ENCODE measurements around the gene CGB5.
A peak's percentile ranks its signal among the peaks of the same experiment; 100 is the strongest.
"Not testable (repeated sequence)": the region's sequence is repeated elsewhere in the genome, so short reads cannot be mapped to it uniquely, and the experiment has no call there.

Gene CGB5

DNA sequence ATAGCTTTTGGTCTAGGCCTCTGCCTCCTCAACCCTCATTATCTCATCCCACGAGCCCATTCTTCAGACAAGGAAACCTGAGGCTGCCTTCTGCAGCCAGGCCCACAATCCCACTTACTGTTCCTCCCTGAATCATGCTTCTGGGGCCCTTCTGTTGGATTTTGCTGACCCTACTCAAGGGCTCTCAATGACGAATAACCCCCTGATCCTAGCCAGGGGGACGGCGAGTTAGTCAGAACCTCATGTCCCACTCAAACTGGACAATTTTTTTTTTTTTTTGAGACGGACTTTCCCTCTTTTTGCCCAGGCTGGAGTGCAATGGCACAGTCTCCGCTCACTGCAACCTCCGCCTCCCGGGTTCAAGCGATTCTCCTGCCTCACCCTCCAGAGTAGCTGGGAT is 21.5 kb upstream of the CGB5 start:
- no peak for DNase-seq

DNA sequence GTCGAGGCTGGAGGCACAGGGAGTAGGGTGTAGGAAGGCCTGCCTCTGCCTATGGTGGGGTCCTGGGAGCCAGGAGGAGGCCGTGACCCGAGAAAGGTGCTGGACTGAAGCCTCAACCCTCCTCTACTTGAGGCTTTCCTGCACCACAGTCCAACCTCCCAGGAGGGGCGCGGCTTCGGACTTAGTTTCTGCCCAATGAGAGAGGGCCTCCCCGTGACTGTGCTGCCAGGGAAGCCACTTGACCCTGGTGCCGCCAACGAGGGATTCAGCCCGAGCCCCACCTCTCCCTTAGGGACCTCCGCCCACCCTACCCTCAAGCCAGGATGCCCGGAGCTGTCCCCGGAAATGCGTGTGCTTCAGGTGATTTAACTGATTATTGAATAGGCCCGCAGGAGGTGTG is 19.4 kb upstream of the CGB5 start, which contains the start of gene CGB3:
CGB3 (minus strand) TSS at position 101 of the 400 bp plus-strand sequence. CDS start 362 bp downstream, outside the sequence.
- not testable (repeated sequence) for DNase-seq

DNA sequence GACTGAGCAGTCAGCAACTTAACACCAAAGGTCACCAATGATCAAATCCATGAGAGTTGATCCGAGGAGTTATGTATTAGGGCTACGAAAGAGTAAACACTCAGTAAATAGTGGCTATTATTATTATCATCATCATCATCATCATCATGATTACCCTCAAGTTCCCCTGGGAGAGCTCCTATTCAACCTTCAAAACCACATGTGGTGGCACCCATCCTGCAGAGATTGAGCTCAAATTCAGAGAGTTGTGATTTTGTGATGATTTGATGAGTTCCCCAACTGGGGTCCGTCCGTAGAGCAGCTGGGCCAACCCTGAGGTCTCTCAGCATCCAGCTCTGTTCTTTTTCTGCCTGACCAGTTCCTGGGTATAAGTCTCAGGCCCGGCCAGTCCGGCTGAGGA is 18.6 kb upstream of the CGB5 start:
- not testable (repeated sequence) for DNase-seq

DNA sequence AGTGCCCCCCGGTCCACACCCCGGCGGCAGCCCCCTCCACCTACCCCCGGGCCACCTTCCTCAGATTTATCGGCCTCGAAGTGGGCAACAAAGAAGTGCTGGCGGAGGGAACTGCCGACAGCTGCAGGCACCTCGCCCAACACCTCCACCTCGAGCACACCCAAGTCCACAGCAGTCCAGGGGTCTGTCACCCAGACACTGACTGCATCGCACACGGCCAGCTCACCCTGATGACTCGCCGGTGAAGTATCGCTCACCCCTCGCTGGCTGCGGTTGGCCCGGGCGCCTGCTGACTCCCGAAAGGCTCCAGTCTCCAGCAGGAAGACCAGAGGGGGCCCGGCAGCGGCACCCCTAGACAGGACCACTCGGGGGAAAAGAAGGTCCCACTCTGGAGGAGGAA is 18.0 kb upstream of the CGB5 start:
- not testable (repeated sequence) for DNase-seq

DNA sequence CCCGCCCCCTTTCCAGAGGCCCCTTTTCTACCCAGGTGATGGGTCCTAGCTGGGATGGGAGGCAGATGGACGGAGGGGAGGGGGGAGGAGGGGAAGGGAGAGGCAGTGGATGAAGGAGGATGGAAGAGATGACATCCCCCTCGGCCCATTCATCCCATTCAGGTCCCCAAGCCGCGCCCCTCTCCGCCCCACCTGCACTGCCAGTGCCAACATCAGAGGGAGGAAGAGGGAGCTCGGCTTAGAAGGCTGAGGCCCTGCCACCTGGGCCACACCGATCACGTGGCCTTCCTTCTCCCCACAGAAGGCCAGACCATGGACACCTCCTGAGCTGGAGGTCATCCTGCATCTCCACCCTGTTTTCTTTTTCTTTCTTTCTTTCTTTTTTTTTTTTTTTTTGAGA is 15.0 kb upstream of the CGB5 start:
- not testable (repeated sequence) for DNase-seq

DNA sequence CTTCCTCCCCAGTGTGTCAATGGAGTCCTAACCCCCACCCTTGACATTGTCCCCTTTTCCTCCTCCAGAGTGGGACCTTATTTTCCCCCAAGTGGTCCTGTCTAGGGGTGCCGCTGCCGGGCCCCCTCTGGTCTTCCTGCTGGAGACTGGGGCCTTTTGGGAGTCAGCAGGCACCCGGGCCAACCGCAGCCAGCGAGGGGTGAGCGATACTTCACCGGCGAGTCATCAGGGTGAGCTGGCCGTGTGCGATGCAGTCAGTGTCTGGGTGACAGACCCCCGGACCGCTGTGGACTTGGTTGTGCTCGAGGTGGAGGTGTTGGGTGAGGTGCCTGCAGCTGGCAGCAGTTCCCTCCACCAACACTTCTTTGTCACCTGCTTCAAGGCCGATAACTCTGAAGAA is 13.9 kb upstream of the CGB5 start:
- not testable (repeated sequence) for DNase-seq

DNA sequence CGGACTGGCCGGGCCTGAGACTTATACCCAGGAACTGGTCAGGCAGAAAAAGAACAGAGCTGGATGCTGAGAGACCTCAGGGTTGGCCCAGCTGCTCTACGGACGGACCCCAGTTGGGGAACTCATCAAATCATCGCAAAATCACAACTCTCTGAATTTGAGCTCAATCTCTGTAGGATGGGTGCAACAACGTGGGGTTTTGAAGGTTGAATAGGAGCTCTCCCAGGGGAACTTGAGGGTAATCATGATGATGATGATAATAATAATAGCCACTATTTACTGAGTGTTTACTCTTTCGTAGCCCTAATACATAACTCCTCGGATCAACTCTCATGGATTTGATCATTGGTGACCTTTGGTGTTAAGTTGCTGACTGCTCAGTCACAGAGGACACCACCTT is 13.3 kb upstream of the CGB5 start:
- DNase-seq = not testable (repeated sequence)

DNA sequence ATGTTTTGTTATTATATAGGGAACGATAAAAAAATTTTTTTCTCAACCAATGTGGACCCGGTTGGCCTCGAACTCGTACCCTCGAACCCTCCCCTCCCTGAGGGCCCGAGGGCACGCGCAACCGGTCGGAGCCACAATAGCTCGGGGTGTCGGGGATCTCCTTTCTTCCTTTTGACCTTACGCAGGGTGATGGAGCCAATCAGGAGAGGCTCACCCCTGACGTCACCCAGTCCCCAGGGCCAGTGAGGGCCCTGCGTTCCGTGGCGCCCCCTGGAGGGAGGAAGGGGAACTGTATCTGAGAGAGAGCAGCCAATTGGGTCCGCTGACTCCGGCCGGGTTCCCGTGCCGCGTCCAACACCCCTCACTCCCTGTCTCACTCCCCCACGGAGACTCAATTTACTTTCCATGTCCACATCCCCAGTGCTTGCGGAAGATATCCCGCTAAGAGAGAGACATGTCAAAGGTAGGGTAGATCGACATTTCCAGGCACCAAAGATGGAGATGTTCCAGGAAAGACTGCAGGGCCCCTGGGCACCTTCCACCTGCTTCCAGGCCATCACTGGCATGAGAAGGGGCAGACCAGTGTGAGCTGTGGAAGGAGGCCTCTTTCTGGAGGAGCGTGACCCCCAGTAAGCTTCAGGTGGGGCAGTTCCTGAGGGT is 11.9 kb upstream of the CGB5 start, which contains the start of gene CGB2:
CGB2 (plus strand) TSS at position 249 of the 660 bp plus-strand sequence; CDS start at position 455, 206 bp downstream.
- DNase-seq = peak in 1 of 2 experiments; percentile 54

DNA sequence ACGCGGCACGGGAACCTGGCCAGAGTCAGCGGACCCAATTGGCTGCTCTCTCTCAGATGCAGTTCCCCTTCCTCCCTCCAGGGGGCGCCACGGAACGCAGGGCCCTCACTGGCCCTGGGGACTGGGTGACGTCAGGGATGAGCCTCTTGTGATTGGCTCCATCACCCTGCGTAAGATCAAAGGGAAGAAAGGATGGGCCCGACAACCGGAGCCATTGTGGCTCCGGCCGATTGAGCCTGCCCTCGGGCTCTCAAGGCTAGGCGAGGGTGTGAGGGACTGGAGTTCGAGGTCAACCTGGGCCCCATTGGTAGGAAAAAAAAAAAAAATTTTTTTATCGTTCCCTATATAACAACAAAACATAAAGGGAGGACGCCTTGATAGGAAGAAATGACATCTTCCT is 6.8 kb upstream of the CGB5 start, which contains the start of gene CGB1:
CGB1 (minus strand) TSS at position 81 of the 400 bp plus-strand sequence. CDS start 184 bp downstream, outside the sequence.
- DNase-seq = not testable (repeated sequence)

DNA sequence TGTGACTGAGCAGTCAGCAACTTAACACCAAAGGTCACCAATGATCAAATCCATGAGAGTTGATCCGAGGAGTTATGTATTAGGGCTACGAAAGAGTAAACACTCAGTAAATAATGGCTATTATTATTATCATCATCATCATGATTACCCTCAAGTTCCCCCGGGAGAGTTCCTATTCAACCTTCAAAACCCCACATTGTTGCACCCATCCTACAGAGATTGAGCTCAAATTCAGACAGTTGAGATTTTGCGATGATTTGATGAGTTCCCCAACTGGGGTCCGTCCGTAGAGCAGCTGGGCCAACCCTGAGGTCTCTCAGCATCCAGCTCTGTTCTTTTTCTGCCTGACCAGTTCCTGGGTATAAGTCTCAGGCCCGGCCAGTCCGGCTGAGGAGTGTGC is 5.5 kb upstream of the CGB5 start:
- DNase-seq = not testable (repeated sequence)

DNA sequence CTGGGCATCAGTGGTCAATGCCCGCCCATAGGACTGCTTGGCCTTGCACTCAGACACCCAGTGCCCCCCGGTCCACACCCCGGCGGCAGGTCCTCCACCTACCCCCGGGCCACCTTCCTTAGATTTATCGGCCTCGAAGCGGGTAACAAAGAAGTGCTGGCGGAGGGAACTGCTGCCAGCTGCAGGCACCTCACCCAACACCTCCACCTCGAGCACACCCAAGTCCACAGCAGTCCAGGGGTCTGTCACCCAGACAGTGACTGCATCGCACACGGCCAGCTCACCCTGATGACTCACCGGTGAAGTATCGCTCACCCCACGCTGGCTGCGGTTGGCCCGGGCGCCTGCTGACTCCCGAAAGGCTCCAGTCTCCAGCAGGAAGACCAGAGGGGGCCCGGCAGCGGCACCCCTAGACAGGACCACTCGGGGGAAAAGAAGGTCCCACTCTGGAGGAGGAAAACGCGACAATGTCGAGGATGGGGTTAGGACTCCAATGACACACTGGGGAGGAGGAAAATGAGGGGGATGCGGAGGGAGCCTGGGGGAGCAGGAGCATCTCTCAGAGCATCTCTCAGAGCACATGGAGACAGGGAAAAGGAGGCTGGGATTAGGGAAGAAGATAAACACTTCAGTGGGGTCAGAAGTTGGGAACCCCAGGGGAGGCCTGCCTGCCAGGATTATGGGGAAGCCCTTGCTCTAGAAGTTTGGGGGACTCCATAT is 4.9 kb upstream of the CGB5 start:
- DNase-seq = not testable (repeated sequence)

DNA sequence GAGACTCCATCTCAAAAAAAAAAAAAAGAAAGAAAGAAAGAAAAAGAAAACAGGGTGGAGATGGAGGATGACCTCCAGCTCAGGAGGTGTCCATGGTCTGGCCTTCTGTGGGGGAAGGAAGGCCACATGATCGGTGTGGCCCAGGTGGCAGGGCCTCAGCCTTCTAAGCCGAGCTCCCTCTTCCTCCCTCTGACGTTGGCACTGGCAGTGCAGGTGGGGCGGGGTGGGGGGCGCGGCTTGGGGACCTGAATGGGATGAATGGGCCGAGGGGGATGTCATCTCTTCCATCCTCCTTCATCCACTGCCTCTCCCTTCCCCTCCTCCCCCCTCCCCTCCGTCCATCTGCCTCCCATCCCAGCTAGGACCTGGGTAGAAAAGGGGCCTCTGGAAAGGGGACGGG is 3.9 kb upstream of the CGB5 start:
- DNase-seq = not testable (repeated sequence)

DNA sequence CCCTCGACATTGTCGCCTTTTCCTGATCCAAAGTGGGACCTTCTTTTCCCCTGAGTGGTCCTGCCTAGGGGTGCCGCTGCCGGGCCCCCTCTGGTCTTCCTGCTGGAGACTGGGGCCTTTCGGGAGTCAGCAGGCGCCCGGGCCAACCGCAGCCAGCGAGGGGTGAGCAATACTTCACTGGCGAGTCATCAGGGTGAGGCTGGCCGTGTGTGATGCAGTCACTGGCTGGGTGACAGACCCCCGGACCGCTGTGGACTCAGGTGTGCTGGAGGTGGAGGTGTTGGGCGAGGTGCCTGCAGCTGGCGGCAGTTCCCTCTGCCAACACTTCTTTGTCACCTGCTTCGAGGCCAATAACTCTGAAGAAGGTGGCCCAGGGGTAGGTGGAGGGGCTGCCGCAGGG is 1.5 kb upstream of the CGB5 start:
- no peak for DNase-seq

DNA sequence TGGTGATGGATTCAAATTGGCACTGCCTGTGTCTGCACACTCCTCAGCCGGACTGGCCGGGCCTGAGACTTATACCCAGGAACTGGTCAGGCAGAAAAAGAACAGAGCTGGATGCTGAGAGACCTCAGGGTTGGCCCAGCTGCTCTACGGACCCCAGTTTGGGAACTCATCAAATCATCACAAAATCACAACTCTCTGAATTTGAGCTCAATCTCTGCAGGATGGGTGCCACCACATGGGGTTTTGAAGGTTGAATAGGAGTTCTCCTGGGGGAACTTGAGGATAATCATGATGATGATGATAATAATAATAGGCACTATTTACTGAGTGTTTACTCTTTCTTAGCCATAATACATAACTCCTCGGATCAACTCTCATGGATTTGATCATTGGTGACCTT is 982 bp upstream of the CGB5 start:
- DNase-seq = not testable (repeated sequence)

DNA sequence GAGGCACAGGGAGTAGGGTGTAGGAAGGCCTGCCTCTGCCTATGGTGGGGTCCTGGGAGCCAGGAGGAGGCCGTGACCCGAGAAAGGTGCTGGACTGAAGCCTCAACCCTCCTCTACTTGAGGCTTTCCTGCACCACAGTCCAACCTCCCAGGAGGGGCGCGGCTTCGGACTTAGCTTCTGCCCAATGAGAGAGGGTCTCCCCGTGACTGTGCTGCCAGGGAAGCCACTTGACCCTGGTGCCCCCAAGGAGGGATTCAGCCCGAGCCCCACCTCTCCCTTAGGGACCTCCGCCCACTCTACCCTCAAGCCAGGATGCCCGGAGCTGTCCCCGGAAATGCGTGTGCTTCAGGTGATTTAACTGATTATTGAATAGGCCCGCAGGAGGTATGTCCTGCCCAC is 5.4 kb downstream of the CGB5 start, which contains the start of gene CGB8:
CGB8 (minus strand) TSS at position 101 of the 400 bp plus-strand sequence. CDS start 372 bp downstream, outside the sequence.
- DNase-seq = not testable (repeated sequence)

DNA sequence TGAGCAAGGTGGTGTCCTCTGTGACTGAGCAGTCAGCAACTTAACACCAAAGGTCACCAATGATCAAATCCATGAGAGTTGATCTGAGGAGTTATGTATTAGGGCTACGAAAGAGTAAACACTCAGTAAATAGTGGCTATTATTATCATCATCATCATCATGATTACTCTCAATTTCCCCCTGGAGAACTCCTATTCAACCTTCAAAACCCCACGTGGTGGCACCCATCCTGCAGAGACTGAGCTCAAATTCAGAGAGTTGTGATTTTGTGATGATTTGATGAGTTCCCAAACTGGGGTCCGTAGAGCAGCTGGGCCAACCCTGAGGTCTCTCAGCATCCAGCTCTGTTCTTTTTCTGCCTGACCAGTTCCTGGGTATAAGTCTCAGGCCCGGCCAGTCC is 6.2 kb downstream of the CGB5 start:
- DNase-seq = not testable (repeated sequence)

DNA sequence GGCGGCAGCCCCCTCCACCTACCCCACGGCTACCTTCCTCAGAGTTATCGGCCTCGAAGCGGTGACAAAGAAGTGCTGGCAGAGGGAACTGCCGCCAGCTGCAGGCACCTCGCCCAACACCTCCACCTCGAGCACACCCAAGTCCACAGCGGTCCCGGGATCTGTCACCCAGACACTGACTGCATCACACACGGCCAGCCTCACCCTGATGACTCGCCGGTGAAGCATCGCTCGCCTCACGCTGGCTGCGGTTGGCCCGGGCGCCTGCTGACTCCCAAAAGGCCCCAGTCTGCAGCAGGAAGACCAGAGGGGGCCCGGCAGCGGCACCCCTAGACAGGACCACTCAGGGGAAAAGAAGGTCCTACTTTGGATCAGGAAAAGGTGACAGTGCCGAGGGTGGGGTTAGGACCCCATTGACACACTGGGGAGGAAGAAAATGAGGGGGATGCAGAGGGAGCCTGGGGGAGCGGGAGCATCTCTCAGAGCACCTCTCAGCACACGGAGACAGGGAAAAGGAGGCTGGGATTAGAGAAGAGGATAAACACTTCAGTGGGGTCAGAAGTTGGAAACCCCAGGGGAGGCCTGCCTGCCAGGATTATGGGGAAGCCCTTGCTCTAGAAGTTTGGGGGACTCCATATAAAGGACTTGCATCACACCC is 6.9 kb downstream of the CGB5 start:
- DNase-seq = not testable (repeated sequence)

DNA sequence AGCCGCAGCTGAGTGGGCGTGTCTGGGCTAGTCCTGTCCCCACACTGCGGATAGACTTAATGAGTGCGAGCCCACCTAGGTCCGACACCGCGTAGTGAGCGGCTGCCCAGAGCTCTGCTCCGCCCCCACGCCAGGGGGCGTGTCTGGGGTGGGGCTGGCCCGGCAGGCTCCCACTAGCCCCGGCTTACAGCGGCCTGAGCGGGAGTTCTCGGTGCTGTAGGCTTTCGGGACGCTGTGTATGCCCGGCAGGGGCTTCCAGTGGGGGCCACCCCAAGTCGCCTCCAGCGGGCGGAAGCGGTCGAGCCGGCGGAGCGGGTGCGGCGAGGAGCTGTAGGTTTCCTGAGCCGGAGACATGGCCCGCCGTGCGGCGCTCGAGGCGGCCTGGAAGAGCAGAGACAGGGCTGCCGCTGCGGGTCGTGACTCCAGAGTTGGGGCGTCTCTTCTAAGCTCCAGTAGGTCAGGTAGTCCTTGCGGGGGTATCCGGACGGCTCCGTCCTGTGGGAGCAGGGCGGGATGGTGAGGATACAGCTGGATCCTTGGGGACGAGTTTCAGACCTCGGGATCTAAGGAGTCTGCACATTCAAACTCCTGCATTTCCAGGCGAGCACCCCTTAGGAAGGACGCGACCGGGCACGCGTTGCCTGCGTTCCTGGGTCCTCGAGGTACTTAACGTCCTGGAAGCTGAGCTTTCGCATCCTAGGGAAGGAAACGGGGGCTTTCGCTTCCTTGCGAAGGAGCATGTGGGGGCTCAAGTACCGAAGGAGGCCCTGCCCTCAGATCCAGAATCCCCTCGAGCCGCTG is 12.7 kb downstream of the CGB5 start:
- no peak for DNase-seq

DNA sequence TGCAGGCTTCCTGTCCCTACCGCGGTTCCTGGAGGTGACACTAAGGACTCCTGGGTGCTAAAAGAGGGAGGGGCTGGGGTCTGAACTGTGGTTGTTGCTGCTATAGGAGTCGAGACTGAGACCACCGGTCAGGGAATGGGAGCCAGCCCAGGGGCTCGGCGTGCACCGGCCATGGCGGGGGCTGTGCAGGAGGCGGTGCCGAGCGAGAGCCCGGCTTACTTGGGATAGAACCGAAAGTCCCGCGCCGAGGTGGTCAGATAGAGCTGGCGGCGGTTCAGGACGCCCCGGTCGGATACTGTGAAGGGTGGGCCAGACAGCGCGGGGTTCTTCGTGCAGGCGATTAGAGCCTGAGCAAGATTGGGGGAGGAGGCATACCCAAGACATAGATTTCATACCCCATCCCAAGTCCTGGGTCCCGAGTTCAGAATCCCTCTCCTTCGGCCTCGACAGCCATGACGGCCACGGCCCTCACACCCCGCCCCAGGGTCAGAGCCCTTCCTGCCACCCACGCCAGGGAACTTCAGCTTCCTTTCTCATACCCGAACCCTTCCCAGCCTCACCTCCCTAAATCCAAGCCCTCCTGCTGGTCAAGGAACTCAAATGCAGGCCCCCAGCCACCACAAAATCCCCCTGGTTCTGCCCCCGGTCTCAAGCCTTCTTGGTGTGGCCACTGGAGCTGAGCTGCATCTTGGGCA is 13.4 kb downstream of the CGB5 start:
- DNase-seq = not testable (repeated sequence)

DNA sequence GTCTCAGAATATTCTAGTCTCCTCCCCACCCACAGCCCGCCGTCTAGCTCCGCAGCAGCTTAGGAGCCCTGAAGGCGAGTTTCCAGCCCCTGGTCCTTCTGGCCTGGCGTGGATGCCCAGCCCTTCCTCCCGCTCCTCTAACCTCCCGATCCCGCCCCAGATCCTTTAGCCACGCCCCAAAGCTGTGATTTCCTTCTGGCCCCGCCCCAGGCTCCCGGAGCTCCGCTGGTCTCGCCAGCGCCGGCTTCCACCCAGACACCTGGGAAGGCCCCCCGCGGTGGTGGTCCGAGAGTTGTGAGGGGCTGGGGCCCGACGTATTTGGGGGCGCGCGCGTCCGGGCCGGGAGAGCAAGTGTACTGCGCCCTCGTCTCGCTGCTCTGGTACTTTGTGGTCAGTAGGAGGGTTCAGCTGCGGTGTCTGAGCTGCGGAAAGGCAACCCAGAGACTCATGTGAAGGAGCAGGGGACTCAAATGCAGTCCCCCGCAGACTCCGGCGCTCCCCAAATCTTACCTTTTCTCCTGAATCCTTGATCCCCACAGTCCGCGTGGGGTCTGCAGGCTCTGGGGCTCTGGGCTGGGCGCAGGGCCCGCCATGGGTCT is 14.1 kb downstream of the CGB5 start, which contains the start of gene CGB7:
CGB7 (minus strand) TSS at position 114 of the 599 bp plus-strand sequence. CDS start 2,374 bp downstream, outside the sequence.
- DNase-seq = no peak

DNA sequence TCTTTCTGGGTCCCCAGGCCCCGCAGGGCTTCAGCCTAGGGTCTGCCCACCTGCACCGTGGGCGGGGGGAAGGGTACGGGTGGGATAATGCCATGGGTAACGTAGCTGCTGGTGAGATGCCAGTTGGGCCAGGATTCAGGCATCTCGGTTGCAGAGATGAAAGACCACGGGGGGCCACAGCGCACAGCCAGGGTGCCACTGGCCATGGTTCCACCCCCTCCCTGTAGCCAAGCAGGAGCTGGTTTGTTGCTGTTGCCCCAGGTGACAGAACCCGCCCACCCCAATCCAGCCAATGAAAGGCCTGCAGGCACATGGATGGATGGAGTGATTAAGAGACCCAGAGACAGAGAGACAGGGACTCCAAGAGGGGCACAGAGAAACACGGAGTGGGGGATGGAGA is 14.9 kb downstream of the CGB5 start:
- no peak for DNase-seq

Data from NCI-H2081 (cell line).